CD4-positive, alpha-beta T cell treated with Interleukin-17A for 4 hours (primary cell): ENCODE results near the gene TSPAN17.
A peak's percentile ranks its signal among the peaks of the same experiment; 100 is the strongest.

Experiments
- DNase-seq: peaks from one replicate; pipeline ENCODE4 v3.0.0-alpha.2; 2020; ENCODE audit warnings: mixed read lengths

Gene TSPAN17

DNA sequence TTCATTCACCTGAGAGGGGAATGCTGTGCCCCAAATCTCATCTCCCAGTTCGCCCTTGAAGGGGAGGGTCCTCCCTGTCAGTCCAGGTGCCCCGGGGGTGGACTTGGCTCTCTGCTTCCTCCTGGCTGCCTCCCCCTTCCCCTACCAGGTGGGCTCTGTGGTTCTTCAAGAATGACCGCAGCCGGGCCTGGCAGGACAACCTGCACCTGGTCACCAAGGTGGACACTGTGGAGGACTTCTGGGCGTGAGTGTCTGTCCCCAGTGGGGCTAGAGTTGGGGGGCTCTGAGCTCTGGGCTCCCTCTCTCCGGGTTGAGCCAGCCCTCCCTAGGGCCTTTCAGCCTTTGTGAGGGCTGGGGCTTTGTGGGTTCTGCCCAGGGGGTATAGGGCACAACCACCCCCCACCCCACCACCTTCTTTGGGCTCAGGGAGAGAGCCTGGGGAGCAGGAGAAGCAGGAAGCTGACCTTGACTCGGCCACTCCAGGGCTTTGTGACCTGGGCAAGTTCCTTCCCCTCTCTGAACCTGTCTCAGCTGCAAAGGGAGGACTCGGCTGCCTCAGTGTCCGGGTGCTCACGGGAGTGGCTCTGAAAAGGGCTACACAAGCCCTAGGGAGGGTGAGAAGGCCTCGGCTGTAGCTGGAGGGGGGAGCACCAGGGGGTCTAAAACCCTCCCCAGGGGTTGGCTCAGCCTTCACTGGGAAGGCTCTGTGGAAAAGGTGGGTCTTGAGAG lies 3.6 kb upstream of the TSPAN17 start:
- DNase-seq: no peak

DNA sequence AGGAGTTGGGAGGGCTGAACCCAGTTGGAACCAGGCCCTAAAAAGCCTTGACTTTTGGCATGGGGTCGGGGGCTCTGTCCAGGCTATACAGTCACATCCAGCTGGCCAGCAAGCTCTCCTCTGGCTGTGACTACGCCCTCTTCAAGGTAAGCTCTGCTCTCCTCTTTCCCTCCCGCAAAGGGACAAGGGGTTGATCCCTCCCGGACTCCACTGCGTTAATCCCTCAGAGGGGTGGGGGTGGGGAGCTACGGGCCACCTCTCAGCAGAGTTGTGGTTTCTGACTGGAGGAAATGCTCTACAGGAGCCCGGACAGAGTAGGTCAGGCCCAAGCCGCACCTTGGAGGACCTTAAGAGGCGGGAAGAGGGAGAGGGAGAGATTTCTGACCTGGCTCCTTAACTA lies 3.0 kb upstream of the TSPAN17 start:
- no peak for DNase-seq

- DNase-seq: no peak
Measured at GRCh38 chr5:176644878-176645670, 2.2 kb upstream of the TSPAN17 start.

DNA sequence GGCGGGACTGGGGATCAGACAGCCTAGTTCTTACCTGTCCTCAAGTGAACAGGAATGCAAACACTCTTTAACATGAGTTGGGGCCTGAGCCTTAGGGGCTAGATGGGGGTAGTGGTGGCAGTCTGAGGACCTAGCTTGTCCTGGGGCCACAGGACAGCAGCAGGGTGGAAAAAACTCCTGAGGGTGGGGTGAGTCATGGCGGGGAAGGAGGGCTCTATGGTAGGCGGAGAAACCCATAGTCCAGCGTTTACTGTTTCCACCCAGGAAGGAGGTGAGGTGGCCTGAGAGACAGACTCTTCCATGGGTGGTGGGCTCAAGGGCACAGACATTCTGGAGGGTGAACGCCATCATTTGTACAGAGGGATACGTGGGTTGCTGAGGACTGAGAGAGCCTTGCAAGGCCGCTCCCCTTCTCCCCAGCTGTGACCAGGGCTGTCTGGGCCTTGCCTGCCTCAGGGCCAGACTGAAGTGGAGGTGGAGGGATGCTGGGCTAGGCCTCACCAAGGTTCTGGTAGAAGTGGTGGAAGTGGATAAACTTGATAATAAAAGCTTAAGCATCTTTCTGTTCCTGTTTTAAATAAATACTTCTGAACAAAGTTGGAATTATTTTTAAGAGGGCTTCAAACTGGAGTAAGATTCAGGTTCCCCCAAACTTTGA lies 1.1 kb upstream of the TSPAN17 start:
- DNase-seq: no peak

DNA sequence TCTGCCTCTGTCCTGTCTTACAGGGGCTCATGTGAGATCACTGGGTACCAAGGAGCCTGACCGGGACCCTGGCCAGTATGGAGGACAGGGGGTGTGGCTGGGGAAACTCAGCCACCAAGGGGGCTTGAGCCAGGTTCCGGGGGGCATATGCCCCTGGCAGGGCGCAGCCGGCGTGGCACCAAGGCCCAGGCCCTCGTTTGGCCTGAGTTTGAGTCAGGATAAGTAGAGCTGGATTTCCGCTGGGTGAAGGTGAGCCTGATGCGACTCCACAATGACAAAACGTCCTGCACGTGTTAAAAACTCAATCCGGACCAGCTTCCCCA lies 616 bp upstream of the TSPAN17 start:
- DNase-seq: no peak

GRCh38 chr5:176647843-176648473 lies 674 bp downstream of the TSPAN17 start:
- peak; percentile 29 for DNase-seq

DNA sequence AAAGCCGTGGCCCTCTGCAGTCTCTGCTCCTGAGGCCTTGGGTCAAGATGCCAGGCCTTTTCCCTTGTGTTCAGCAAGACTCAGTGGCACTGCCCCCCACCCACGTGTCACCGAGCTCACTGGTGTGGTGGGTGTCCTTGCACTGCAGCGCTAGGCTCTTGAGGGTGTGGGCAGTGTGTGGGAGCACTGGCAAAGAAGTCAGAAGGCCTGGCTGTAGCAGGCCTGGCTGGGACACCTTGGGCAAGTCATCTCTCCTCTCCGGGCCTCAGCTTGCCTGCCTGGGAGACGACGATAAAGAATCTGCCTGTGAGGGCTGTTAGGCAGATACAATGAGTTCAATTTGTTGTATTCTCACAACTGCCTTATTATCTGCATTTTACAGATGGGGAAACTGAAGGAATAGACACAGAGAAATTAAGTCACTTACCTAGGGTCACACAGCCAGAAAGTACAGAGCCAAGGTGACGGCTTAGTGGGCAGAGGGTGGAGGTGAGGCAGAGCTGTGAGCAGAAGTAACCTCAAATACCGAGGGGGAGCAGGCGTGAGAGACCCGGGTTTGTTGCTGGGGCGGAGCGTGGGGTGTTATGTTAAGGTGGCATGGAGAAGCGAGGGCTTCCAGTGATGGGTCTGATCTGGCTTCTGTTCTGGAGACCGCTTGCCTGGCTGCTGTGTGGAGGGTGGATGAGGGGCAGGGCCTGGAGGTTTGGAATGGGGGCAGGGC lies 1.4 kb downstream of the TSPAN17 start:
- DNase-seq: peak; percentile 57

GRCh38 chr5:176650354-176650884 lies 3.1 kb downstream of the TSPAN17 start:
- DNase-seq: no peak

DNA sequence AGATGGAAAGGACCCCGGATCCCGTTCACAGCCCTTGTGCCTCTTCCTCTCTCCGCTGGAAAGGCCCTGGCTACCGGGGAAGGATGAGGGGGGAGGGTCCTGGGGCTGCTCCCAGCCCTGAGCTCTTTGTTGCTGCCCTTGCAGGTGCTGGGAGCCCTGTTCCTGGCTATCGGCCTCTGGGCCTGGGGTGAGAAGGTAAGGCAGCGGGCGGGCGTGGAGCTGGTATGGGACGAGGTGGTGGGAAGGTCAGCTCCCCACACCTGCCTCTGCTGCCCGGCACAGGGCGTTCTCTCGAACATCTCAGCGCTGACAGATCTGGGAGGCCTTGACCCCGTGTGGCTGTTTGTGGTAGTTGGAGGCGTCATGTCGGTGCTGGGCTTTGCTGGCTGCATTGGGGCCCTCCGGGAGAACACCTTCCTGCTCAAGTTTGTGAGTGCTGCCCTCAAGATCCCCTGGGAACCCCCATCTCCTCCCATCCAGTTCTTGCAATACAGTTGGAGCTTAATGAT lies 4.2 kb downstream of the TSPAN17 start:
- DNase-seq: no peak

GRCh38 chr5:176652136-176652535 lies 4.9 kb downstream of the TSPAN17 start:
- no peak for DNase-seq

DNA sequence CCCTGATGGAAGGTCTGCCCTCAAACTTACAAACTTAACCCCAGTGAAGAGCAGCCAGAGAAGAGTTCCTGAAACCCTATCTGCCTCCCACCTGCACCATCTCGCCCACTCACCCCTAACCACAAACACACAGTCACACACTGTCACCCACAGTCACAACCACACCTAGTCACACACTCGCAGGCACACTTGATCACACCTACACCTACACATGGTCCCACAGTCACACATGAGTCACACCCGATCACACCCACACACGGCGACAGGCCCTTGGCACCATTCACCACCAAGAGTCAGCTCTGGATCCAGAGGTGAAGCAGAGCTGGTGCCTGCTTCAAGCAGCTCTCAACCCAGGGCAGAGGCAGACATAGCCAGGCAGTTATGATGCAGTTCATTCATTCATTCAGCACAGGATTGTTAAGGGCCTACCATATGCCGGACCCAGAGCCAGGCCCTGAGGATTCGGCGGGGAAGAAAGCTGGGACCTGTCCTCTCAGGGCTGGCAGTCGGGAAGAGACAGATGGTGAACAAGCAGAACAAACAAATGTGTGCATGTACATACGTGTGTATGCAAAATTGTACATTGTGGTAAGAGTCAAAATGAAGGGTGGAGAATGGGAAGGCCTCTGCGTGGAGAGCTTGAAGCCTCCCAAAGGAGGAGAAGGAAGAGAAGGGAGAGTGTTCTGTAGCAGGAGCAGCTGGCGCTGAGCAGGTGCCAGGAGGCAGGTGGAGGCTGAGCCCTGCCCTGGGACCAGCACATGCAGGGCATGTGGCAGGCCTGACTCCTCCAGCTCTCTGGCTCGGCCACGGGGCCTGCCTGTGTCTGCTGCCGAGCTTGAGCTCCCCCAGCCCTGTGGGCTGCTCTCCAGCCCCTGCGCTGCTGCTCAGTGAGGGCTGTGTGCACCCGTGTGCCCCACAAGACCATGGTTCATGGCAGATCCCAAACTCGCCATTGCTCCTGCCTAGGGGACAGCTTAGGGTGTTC lies 6.4 kb downstream of the TSPAN17 start:
- peak; percentile 69 for DNase-seq

DNA sequence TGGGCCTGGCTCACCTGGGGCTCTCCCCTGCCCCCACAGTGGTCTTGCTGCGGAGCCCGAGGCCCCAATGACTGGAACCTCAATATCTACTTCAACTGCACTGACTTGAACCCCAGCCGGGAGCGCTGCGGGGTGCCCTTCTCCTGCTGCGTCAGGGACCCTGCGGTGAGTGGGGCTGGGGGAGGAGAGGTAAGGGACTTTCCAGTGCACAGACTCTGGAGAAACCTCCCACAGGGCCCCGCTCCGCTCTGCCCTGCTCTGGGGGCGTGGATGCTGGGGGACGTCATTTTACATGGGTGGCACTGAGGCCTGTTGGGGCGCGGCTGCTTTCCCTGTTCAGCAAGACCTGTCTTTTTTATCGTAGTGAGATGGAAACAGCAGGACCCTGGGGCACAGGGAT lies 7.6 kb downstream of the TSPAN17 start:
- DNase-seq: no peak

DNA sequence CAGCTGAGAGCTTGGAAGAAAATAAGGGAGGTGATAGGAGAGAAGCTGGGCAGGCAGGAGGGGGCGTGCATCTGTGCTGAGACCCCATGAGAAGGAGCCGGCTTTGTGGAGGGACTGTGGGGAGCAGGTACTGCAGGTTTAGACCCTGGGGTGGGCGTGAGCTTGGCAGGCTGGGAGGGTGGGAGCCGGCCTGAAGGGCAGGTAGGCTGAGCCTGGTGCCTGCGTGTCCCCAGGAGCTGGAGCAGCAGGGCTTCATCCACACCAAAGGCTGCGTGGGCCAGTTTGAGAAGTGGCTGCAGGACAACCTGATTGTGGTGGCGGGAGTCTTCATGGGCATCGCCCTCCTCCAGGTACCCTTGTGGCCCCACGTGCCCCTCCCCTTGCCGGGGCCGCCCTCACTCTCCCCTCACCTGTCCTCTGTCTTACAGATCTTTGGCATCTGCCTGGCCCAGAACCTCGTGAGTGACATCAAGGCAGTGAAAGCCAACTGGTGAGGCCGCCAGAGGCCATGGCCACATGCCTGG lies 9.2 kb downstream of the TSPAN17 start:
- DNase-seq: no peak

GRCh38 chr5:176658007-176658599 lies 10.8 kb downstream of the TSPAN17 start:
- DNase-seq: peak; percentile 78

DNA sequence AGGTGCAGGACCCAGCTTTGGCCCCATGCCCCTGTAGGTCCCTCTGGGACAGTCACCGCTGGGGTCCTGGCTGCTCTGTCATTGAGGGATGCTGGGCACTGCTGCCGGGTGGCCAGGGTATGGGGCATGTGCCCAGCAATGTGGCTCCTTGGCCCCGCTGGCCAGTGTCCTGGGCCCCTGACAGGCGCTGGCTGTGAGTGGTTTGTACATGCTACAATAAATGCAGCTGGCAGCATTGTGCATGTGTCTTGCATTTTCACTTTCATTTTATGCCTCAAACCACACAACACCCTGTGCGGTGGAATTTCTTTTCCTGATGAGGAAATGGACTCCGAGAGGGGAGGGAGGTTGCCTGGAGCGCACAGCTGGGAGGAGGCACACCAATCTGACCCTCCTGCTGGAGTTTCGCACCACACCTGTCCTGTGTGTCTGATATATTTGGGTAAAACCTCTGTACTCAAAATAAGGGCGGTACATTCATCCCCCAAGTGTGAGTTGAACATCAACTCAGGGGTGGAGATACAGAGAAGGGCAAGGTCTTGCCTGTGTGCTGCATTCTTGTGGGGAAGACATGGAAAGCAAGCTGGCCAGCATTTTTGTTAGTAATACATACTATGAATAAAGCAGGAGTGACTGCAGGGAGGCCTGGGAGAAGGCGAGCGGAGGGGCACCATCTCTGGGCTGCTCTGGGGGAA lies 11.7 kb downstream of the TSPAN17 start:
- peak; percentile 25 for DNase-seq

- no peak for DNase-seq
Measured at GRCh38 chr5:176659512-176659839, 12.2 kb downstream of the TSPAN17 start.

- DNase-seq: no peak
Measured at GRCh38 chr5:176659860-176660461, 12.7 kb downstream of the TSPAN17 start.

GRCh38 chr5:176660530-176660859 lies 13.2 kb downstream of the TSPAN17 start:
- no peak for DNase-seq

DNA sequence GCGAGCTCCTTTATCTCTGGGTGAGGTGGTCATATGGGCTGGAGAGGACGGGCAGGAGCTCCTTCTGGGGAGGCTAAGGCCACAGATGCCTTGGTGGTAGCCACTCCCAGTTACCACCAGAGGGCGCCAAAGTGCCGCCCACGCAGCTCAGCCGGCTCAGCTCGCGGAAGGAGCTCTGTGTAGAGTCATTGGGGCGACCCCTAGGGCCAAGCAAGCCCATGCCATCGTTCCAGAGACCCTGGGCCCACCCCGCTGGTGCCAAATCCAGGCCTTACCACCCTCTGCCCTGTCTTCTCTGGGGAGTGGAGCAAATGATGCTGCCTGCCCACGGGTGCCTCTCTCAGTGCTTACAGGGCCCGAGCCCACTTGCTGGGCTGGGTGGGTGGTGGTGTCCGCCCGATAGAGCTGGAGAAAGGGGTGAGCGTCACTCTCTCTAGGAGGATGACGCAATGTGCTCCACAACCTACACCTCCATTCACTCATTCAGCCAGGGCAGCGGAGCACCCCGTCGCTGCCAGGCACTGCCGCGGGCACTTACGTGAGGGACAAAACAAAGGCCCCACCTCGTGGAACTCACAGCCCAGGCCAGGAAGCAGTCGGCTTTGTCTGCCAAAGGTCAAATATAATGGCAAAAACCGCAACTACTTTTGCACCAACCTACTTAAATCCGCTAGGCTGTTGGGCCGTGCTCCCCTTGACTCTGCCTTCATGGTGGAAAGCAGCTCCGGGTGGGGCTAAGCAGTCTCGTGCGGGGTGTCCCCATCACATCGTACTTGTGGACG lies 13.8 kb downstream of the TSPAN17 start:
- peak; percentile 88 for DNase-seq
